HG03196 (cell line): Measurements from ENCODE around the gene GREM2.

Source experiments
- ATAC-seq: cut with Tn5 transposase; IDR thresholded peaks from one replicate; pipeline ENCODE4 v1.9.1; 2021; ENCODE audit not compliant: unreplicated experiment

Gene GREM2

GRCh38 chr1:240611228-240611618 is 732 bp downstream of the GREM2 start:
- ATAC-seq: no peak

GRCh38 chr1:240610636-240611035 is 1.3 kb downstream of the GREM2 start:
- ATAC-seq: no peak

GRCh38 chr1:240609527-240610060 is 2.4 kb downstream of the GREM2 start:
- ATAC-seq: no peak

GRCh38 chr1:240608707-240609106 is 3.2 kb downstream of the GREM2 start:
- no peak for ATAC-seq

GRCh38 chr1:240607006-240607405 is 4.9 kb downstream of the GREM2 start:
- no peak for ATAC-seq

GRCh38 chr1:240602189-240602588 is 9.8 kb downstream of the GREM2 start:
- ATAC-seq: no peak

GRCh38 chr1:240599830-240600229 is 12.1 kb downstream of the GREM2 start:
- ATAC-seq: no peak

GRCh38 chr1:240599299-240599698 is 12.7 kb downstream of the GREM2 start:
- ATAC-seq: no peak

- no peak for ATAC-seq
Measured at GRCh38 chr1:240598216-240599001, 13.5 kb downstream of the GREM2 start.

- ATAC-seq: no peak
Measured at GRCh38 chr1:240597153-240597745, 14.7 kb downstream of the GREM2 start.

GRCh38 chr1:240595476-240595875 is 16.5 kb downstream of the GREM2 start:
- no peak for ATAC-seq

GRCh38 chr1:240591564-240591963 is 20.4 kb downstream of the GREM2 start:
- no peak for ATAC-seq

GRCh38 chr1:240591078-240591477 is 20.9 kb downstream of the GREM2 start:
- ATAC-seq: no peak

GRCh38 chr1:240589585-240590110 is 22.3 kb downstream of the GREM2 start:
- ATAC-seq: no peak

GRCh38 chr1:240586006-240586405 is 25.9 kb downstream of the GREM2 start:
- no peak for ATAC-seq

- ATAC-seq: no peak
Measured at GRCh38 chr1:240582953-240583352, 29.0 kb downstream of the GREM2 start.

GRCh38 chr1:240579511-240579910 is 32.4 kb downstream of the GREM2 start:
- no peak for ATAC-seq

GRCh38 chr1:240577095-240577494 is 34.9 kb downstream of the GREM2 start:
- ATAC-seq: no peak

- ATAC-seq: peak; percentile 73
Measured at GRCh38 chr1:240575981-240576662, 35.8 kb downstream of the GREM2 start.

- no peak for ATAC-seq
Measured at GRCh38 chr1:240572328-240572727, 39.6 kb downstream of the GREM2 start.

- no peak for ATAC-seq
Measured at GRCh38 chr1:240571782-240572181, 40.2 kb downstream of the GREM2 start.

- ATAC-seq: no peak
Measured at GRCh38 chr1:240567066-240567465, 44.9 kb downstream of the GREM2 start.
